OCI-M2 (cell line): ENCODE measurements around the gene CAMTA1.

Experiments
- DNase-seq: peaks from one replicate; lab custom pipeline; 2025; ENCODE audit not compliant: unreplicated experiment; lab: John Stamatoyannopoulos, UW

CAMTA1 gene

DNA sequence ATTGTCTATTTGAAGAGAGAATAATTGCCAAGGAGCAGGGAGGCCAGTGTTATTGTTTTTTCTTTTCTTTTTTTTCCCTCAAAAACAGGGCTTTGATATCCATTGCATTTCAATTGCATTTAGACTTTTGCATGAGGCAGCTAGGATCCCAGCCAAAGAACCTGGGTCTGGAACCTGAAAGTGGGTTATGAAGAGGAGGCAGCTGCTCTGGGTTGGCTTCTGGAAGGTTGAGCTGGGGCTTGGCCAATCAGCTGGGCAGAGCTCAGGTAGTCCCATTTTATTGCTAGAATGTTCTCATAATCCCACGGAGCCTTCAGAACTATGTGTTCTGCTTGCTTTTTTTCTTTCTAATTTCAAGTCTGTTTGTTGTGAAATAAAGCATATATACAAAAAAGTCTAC is 218.9 kb downstream of the CAMTA1 start:
- no peak for DNase-seq

DNA sequence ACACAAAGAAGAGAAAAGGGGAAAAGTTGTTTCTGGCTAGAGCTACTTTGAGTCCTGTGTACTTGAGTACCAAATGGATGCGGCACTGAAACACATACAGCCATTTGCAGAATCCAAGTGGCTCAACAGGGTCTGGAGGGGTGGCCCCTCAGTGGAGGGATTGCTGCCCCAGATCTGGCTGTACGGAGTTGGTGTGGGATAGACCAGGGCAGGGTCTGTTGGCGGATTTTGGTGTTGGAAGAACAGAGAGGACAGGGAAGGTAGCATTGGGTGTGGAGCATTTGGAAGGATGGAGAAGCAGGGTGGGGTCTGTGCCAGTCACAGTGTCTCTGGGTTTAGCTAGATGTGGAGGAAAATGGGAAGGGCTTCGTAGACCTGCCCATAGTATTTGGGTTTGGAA is 220.5 kb downstream of the CAMTA1 start:
- DNase-seq, result no peak

DNA sequence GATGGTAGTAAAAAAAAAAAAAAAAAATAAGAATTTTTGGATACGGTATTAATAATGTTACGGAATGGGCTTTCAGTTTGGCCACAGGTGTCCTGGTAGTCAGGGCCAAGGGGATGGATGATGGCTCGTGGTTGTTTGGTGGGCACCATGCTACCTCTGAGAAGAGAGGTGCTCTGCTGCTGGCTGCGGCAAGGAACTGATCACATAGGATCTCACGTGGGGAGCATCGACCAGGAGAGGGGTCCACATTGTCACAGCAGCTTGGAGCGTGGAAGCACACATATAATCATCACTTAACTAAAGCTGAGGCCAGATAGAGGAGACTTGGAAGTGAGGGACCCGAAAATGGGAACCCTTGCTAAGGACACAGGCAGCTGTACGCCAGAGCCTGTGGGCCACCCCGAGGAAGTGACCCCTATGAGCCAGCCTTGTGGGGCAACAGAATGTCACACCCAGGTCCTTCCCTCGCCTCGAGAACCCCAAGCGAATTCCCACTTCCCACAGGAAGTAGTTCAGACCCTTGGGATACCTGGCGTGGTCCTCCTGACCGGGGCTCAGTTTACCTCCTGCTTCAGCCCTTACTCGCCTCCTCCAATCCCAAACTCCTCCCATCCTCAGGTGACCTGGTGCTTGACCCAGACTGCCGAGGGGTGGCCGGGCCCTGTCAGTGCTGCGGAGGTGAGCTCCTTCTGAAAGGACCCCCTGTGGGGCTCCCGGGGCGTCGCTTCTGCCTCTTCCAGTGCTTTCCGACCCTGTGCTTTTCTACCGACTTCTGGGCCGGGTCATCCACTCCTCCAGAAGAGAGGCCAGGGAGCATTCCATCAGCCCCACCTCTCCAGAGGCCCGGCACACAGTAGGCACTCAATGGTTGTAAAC is 222.0 kb downstream of the CAMTA1 start:
- no peak for DNase-seq

DNA sequence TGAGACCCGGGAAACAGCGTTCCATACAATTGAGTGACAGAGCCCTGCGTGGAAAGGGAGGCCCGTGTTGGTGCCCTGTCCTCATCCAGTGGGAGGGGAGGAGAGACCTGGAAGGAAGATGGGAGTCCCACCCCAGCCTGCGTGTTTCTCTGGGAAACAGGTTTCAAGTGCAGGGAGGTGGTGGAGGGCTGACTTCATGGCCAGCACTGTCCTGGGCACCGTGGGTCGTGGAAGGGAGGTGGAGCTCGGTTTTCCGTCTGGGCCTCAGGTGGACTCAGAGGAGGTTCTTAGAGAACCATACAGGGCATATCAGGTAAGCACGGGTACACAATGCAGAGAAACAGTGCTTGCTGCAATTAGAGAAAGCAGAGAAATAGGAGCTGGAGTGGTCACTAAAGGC is 222.6 kb downstream of the CAMTA1 start:
- no peak for DNase-seq

DNA sequence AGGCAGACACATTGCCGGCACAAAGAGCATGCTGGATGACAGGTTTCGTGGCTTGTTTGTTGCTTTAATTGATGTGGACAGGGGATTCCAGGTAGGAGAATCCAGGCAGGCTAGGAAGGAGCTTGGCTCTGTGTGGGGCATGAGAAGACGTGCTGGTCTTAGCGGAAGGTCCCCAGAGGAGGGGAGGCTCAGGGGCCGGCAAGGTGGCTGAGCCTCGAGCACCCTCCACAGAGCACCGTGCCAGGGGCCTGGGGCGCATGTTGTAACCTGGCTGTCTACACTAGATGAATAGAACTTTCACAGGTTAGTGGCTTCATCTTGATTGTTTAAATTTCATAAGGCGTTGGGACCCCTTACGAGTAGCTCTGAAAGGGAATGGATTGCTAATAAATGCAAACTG is 223.1 kb downstream of the CAMTA1 start:
- DNase-seq, result no peak

DNA sequence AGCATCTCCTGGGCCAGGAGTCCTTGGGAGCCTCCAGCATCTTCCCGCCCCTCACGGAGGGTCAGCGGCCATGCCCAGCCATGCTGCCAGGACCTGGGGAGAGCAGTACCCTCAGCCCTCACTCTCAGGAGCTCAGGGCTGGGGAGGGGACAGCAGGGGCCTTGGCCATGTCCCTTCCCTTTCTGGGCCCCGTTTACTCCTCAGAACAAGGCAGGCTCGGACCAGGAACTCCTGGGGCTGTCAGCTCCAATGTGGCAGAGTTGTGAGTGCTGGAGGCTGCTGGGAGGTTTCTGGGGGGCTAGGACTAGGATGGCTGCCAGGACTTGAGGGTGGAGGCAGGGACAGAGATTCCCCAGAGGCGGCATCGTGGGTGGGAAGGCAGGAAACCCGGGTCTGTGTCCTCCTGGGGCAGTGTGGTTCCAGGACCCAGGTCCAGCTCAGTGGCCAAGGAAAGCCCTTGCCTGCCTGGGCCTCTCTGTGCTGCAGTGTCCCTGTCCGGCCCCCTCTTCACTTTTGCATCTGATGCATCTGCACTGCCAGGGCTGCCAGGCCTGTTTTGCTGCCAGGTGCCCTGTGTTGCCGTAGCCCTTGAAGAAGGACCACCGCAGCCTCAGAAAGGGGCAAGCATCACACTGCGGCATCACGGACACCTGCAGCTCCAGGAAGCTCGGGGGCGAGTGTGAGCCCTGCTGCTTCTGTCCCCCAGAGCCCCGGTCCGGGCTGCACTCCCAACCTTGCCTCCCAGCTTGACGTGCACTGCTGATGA is 223.9 kb downstream of the CAMTA1 start:
- DNase-seq, result no peak

DNA sequence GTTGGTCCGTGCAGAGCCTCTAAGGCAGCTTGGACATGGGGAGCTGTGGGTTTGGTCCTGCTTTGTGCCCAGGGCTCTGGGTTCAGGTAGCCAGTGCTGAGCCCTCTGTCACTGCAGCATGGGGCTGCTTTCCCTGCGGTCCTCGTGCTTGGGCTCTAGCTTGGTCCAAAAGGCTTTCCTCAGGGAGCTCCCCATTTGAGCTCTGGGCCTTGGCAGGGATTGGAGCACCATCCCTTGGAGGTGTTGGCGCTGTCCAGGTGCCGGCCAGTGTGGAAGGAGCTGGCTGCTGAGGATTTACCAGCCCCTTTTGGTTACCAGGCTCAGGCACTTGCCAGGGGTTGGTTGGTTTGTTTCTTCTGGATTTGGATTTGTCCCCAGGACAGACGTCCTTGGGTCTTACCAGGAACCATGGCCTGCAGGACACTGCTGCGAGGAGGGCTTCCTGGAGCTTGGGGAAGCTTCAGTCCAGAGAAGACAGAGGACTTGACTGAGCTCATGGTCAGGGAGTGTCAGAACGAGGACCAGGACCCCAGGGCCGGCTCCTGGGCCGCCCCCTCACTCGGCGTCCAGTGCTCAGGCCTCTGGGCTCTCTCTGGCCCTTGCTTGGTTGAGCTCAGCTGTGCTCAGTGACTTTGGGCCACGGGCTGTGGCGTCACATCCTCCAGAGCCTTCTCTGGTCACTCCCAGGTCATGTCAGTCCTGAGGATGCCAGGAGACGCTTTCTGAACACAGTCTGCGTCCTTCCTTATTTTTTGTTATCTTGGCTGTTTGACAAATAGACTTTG is 224.7 kb downstream of the CAMTA1 start:
- DNase-seq, result no peak

DNA sequence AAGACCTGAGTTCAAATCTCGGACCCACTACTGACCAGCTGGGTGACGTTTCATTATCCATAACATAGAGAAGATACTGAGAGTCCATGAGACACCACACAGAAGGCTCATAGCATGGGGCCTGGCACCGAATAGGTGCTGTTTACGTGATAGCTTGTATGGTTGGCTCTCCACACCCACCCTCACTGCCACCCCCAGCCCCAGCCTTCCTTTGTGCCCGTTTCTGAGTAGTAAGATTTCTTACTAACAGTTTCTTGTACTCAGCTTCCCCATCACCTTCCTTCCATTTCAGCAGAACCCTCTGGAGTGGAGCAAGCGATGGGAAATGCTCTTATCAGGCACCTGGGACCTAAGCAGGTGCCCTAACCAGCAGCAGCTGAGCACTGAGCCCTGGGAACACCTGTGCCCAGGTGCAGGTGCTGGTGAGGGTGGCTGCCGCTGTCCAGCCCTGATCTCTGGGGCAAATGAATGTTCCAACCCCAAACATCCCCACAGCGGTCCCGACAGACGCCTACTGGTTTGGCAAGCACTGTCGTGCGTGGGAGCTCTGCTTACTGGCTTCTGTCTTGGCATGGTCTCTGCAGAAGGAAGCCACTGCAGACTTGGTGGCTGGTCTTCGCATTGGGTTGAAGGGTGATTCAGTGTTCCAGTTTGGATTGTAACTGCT is 225.4 kb downstream of the CAMTA1 start:
- DNase-seq, result no peak

DNA sequence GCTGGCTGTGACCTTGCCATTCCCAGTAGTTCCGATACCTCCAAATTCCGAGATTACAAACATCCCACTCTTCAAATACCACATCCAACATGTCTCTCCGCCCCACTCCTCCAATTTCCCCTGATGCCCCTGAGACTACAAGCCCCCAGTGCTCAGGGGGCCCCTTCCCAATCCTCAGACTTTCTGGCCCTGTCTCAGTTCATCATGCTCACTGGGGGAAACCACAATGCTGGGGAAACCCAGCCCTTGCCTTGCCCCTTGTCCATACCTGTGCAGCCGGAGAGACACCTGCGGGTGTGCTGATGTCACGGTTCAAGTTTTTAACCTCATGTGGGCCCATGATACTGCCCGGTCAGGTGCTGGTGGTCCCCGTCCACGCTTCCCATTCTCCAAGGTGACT is 226.6 kb downstream of the CAMTA1 start:
- DNase-seq, result no peak

DNA sequence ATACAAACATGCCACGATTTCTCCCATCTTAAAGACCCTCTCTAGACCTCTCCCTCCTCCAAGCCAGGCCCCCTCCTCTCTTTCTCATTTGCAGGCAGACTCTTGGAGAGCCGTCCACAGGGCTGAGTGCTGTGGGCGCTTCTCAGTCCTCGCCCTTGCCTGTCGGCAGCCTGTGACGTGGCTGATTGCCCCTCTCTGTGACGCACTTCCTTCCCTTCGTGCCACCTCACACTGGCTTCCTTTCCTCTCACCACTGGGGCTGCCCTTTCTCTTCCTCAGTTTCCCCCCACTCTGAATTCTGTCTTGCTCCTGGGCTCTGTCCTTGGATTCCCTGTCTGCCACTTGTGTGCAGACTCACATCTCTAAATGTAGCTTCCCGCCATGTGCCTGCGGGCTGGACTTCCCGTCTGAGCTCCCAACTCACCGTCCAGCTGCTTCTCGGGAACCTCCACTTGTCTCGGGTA is 227.2 kb downstream of the CAMTA1 start:
- DNase-seq, result no peak

DNA sequence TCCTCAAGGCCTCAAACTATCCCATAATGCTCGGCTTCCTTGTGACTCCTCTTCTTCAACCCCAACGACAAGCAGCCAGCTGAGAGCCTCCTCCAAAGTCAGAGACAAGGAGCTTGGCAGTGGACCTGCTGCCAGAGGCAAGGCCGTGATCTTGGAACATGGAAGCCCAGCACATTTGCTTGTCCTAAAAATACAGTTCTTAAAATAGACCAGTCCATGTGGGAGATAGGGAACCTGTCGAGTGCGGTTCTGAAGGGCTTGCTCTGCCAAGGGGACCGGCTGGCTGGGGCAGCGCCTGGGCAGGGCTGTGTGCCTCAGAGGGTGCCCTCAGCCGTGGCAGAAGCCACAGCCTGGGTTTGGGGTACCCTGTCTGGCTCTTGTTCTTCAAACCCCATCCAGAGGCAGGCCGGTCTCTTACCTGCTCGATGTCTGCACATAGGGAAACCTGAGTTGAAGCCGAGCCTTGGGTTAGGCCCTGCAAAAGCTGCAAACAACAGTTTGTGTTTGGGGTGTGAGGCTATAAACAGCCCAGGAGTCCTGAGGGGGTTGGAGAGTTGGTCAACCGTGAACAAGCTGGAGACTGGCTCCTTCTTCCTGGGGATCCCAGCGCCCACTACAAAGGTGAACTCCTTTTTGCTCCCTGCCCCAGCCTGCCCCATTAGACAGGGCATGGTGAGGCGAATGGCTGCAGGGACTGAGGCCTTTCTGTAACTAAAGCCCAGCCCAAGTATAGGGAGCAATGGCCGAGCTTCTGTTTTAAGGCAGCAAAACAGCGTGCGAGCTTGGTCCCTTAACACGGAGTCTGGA is 228.8 kb downstream of the CAMTA1 start:
- no peak for DNase-seq

DNA sequence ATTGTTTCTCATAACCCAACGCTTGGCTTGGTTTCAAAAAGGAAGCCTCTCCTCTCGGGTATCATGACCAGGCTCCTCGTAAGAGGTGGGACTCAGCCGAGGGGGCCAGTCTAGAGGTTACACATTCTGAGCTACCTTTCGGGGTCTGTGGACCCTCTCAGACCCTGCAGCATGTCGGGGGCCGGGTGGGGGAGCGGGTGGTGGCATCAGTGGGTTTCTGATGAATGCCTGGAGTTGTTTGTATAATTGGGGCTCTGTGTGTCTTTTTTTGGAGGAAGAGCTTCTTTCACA is 229.3 kb downstream of the CAMTA1 start:
- no peak for DNase-seq

DNA sequence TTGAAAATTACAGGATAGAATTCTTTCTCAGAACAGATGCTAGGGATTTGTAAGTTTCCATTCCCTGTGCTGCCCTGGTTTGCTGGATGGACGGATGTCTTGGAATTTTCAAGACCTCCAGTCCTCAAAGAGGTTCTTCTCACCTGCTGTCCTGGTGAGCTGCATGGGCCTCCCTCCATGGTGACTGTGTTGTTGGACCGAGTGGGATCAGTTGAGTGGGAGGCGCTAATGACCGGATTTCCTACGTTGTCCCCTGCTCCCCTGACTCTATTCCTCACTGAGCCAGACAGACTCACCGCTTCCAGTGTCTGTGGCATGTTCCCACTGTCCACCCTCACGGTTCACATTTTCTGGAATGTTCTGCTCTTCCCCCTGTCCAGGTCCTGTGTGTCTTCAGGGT is 229.8 kb downstream of the CAMTA1 start:
- DNase-seq, result no peak

DNA sequence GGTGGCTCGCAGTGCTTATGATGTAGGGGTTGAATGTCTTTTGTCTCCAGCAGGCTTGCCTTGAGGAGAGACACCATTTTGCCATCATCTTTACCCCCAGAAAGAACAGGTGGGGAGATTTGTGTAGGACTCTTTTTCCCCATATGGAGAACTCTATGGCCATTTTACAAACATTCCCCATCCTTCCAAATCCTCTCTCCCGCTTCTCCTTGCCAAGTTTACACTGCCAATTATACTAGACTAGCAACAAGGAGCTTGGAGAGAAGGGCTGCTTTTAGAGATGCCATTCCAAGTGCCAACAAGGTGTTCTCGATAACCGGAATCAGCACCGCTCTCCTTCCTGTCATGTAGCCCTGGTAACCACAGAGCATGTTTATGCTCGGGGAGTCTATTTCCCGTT is 233.1 kb downstream of the CAMTA1 start:
- no peak for DNase-seq

DNA sequence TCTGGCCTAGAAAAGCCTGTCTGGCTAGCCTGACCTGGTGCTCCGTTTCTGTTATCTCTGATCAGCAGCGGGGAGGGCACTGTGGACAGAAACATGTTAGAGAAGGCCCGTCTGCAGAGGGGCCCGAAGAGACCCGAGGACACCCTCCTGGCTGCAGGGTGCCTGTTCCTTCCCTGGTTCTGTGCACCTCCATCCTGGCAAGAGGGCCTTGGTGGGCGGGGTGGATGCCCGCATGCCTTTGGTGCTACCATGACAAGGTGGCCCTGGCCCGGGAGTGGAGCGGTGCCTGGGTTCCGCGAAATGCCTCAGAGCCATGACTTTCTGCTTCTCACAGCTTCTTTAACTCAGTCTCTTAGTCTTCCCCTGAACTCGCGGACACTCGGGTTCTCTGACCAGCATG is 233.6 kb downstream of the CAMTA1 start:
- DNase-seq, result no peak

DNA sequence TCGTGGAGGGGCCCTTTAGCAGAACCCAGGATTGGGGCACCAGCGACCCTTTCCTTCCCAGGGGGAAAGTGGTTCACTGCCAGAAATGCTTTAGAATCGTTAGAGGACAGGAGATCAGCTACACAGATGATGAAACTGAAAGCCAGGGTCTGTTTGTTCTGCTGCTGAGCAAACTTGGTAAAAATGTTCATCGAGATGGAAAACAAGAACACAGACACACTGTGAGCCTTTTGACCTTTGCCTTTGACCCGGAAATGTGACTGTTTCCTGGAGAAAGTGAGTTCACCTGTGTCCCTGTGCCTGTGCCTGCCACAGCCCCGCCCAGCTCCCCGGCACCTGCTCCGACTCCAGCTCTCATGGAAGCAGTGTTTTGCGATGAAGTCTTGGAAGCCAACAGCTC is 234.3 kb downstream of the CAMTA1 start:
- no peak for DNase-seq

DNA sequence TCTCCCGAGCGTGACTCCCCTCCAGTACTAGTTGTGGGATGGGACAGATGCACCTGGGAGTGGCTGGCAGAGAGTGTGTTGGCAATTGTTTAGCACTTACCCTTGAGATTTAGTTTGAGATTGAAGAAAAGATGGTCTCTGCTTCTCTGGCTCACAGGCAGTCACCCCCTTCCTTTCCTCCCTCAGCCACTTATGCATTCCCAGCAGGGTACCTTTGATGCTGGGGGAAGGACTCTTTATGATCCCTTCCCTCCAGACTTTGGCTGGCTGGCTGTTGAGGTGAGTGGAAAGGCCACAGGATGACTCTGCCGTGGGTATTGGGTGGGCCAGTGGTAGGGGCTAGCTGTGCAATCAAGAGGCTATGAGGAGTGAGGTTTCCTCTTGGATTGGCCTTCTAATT is 236.8 kb downstream of the CAMTA1 start:
- DNase-seq, result no peak

DNA sequence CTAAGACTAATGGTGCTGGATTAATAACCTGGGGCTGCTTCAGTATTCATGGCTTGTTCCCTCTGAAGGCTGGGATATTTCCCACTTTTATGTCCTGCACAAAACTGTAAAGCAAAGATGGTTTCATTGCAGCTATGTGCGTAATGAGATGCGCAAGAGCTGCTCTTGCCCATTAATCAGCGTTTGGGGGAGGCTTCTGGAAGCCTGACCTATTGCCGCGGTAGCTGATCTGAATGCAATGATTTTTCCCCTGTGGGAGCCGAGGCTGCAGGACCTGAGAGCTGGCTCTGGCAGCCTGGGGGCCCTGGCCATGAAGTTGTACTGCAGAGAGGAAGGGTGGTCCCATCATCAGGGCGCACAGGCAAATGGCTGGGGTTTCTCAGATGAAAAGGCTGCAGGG is 239.8 kb downstream of the CAMTA1 start:
- DNase-seq, result no peak

DNA sequence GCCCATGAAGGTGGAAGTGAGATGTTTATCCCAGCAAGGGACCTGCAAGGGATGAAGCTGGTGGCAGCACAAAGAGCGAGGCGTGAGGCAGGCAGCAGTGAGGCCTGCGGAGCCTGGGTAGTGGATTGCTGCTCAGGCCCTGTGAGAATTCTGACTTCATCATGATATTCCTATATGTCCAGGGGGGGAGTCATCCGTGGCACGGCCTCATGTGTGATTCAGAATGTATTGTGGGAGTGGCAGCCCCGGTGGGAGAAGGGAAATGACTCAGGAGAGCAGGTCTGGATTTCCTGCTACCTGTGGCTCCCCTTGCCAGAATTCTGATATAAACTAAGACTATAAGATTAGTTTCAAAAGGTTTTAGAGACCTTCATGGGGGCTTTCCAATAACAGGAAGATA is 240.9 kb downstream of the CAMTA1 start:
- DNase-seq, result no peak

DNA sequence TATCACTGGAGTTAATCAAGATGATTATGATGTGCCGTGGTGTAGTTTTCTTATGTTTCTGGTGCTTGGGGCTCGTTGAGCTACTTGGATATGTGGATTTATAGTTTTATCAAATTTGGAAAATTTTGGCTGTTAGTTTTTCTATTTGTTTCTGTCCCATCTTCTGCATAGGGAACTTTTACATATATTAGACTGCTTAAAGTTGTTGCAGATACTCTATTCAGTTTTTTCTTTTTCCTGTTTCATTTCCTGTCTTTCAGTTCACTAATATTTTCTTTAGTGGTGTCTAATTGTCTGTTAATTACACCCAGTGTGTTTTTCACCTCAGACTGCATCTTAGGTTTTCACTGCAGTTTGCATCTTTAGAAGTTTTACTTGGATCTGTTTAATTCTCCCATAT is 247.7 kb downstream of the CAMTA1 start:
- DNase-seq, result no peak
